Measurements from ENCODE around the gene LYST.

Gene LYST

DNA sequence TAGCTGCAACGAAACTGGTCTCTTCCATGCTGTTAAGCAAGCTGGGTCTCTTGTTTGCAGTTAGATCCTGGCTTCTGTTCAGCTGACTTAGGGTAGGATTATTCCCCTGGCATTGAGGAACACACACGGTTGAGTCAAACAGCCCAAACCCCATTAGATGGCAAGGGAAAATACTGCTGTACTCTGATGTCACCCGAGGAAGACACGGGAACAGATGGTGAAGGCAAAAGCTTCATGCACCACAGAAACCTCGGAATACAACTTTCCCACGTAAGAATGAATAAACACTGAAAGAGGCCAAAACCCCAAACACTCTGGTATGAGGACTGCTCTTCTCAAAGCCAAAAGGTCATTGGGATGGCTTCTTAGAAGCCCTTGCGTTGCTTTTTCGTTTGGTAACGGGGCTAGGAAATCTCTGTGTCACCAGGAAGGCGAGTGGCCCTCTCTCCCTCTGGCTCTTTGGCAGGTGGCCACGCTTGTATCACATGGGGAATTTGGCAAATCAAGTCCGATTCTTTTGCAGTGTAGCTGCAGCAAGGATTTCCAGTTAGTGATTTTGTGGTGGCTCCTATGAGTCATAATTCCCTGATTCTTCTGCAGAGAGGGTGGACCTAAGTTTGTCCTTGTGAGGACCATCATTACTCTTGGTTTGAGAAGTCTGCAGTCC is 16.7 kb upstream of the LYST start:
- DNase-seq: peak; percentile 94

DNA sequence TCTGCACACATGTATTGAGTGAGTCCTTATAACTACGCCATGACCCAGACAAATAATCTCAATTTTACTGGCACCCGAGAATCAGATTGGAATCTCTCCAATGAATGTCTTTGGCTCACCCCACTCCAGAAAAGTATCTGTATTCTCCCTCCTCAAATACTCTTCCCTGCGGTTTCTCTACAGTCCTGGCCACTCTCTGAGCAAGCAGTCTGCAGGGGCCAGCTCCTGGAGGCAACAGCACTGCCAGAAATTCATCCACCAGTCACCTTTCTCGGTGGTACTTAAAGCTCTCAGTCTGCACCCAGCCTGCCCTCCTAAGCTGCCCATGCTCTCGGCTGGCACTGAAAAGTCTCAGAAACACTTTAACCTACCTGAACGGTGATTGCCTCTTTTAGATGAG is 16.1 kb upstream of the LYST start:
- DNase-seq: no peak

GRCh38 chr1:235881930-235882700 is 15.4 kb upstream of the LYST start:
- DNase-seq: no peak

DNA sequence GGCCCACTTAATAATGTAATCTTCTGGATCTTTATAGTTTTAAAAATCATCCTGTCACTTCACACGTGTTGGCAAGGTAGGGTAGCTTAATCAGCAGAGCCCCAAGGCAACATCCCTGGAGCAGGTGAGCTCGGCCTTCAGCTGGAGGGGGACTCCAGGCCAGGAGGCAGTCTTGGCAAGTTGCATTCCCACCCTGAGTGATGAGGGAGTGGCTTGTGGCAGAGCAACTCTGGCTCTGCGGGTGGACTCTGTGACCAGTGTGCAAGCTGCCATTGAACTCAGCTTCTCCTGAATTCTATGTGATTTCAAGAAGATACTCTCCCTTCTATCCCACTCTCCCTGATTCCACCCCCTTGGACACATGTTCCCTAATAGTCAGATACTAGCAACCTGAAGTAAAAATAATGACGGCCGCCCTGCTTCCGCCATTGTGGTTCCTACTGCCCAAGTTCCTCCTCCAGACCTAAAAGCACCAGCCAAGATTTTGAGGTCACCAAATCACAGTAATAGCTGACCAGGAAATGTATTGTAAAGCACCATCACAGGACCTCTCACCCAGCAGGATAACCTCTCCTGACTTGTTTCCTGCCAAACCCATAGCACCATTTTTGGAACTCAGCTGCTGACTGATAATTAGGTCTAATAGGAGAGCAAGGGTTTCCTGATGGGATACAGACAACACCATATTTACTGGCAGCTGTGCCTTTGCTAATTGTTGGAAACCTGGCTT is 11.5 kb upstream of the LYST start:
- DNase-seq: no peak

GRCh38 chr1:235876402-235876841 is 9.7 kb upstream of the LYST start:
- no peak for DNase-seq

DNA sequence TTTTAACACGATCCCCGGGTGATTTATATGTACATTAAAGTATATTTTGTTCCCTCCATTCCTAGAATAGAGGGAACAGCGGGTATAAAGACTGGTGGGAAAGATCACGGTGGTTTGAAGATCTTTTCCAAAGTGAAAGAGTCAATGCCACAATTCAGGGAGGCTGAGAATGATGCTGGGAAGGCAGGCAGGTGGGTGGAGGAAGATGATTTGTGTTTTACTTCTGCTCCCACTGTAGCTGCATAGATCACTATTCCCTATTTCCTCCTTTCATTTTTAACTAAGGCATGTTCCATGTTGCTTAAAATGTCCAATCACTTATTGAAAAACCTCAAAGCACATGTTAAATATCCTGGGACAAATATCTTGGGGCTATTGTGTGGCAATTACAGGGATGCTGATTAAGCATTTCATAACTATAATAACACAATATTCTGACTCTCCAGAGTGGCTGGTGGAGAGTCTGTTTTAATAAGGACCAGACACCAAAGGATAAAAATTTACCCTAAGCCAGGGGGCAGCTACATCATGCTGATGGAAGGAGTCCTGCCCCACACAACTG is 8.4 kb upstream of the LYST start:
- DNase-seq: no peak

DNA sequence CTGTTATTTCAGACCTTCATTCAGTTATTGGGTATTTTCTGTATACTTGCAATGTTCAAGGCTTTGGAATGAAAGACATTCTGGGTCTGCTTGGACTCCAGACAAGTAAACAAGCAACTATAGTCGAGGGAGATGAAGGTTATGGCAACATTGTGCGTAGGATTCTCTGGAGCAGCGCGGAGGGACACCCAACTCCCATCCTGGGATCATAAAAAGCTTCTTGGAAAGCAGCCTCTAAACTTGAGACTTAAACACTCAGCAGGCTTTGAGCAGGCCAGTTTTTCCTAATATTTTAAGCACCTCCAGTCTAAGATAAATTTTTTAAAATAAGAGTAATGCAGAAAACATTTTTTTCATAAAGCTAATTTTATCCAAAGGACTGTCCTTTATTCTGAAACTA is 7.6 kb upstream of the LYST start:
- no peak for DNase-seq

DNA sequence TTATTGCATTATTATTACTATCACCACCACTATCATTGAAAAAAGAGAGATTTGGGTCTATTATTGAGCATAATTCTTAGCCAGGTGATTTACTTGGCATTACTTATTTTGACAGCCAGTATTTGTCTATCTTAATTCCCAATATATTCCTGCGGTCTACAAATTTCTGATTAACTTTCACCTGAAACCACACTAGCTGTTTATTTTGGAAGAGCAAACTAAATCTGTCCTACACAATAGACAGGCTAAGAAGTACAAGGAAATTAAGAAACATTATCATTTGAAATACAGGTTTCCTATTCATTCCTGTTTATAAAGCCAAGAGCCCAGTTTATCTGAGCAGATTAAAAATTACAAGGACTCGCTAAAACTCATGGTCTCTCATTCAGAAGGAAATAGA is 6.9 kb upstream of the LYST start:
- DNase-seq: no peak

DNA sequence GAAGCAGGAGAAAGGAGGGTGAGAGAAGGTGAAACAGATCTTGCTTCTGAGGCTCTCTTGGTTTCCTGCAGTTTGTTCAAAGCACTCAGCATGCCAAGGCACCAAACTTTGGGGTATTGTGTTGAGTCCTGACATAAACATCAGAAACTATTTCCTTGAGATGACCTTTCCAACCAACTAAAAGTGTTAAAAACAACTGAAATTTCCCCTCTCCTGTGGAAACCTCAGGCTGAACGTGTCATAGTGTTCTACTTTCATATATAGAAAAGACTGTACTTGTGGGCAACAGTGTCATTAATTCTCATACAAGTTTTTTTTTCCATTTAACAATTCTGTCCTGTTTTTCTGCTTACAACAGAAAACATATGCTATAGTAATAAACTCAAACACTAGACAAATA is 6.3 kb upstream of the LYST start:
- no peak for DNase-seq

- no peak for DNase-seq
Measured at GRCh38 chr1:235872270-235872669, 5.6 kb upstream of the LYST start.

DNA sequence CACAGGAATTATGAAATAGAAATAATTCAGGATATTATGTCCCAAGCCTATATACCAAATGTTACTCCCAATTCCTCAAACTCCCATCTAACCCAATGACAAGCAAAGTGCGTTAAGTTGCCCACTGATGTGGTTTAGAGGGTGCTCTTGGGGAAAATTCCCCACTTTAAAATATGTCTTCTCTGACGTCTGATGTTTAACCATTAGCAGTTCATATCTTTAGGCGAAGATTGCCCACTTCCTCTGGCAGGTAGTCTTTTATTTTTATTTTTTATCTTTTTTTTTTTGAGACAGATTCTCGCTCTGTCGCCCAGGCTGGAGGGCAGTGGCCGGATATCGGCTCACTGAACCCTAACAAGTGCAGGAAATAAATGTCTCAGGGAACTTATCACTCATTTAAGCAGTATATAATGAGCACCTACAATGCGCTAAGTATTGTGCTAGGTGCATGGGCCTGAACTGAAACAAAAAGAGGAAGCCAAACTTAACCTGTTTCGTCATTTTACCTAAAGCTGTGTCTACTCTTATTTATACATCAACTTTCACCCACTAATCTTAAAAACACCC is 1.3 kb upstream of the LYST start:
- DNase-seq: no peak

GRCh38 chr1:235866913-235867845 is 473 bp upstream of the LYST start:
- DNase-seq: peak; percentile 92

DNA sequence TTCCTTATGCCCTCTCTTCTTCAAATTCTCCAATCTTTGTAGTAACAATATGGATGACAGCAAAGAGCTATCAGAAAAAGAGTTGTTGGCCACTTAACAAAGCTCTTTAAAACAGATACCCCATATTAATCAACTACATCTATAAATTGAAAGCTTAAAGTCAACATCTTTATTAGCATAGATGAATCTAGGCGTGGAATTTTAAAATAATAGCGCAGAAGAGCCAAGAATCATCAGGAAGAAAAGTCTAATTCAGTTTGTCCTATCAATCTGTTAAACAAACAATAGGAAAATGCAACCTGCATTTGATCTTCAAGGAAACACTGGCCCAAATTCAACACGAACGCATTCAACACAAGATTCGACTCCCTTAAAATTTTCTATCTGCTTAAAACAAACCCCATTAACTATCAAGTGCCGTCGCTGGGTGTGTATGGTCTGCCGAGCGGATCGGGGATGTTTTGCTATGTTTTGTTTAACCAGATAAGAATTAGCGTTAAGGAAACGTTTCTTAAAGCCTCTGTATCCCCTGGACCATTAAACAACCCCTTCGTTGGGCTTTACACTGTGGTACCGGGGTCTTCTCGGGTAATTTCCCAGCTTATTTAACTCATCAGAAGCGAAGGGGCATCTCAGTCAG is 1.0 kb downstream of the LYST start:
- no peak for DNase-seq

DNA sequence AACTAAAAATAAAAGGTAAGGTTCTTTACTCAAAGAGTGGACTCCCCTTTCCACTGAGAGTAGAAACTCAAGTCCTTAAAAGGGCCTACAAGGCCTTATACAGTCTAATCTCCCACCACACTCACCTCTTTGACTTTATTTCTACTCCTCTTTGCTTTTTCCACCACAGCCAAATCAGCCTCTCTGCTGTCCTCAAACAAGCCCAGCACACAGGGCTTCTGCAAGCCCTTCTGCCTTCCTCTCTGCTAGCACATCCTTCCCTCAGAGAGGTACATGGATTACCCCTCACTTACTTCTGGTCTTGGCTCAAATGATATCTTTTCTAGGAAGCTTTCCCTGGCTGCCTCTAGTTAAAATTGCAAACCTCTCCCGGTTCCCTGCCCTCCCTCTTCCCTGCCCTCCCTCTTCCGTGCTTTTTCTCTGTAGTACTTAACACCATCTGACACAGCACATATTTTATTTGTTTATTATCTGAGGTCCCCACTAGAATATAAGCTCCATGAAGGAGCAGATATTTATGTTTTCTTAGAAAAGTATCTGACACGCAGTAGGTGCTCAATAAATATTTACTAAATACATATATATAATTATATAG is 1.7 kb downstream of the LYST start:
- no peak for DNase-seq

GRCh38 chr1:235864469-235864868 is 2.2 kb downstream of the LYST start:
- DNase-seq: no peak

DNA sequence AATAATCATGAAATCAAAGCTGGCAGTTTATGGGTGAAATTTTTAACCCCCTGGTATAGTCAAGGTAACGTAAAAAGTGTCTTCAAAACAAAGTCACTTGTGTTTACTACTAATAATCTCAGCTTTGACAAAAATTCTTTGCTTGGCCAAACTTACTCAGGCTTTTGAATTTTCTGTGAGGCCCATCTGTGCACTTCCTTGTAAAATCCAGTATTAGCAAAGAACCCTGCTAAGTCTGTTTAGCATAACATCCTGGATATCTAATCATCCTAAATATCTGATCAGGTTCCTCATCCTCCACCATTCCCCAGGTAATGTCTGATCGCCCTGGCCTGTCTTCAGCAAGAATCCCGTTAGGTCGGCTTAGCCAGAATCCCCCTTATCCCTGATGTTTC is 3.0 kb downstream of the LYST start:
- no peak for DNase-seq

DNA sequence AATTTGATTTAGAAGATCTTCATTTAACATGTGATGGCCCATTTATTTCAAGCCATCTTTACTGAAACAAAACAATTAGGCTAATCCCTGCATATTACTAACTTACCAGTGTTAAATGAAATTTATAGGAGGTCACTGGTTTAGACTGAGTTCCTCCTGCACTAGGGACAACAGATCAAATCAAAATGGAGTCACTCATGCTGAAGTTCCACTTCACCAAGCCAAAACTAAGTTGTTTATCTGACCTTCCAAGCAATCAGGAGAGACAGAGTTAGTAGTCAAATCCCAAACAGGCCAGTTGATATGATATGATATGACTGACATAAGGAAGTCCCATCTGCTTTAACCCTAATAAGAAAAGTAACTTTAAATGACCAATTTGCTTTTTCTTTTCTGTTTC is 4.8 kb downstream of the LYST start:
- DNase-seq: no peak

DNA sequence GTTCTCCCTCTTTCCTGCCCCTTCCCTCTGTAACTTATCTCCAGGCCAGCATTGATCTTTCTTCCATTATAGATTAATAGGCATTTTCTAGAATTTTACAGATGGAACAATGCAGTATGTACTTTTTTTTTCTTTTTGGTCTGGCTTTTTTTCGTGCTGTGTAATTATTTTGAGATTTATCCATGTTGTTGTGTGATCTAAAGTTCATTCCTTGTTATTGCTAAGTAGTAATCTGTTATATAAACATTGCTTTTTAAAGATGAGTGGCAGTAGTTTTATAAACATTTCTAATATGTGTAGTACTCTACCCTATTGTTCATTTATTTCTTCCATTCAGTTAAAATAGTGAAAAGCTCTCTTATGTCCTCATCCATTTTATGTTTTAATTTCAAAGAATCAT is 5.9 kb downstream of the LYST start:
- no peak for DNase-seq

DNA sequence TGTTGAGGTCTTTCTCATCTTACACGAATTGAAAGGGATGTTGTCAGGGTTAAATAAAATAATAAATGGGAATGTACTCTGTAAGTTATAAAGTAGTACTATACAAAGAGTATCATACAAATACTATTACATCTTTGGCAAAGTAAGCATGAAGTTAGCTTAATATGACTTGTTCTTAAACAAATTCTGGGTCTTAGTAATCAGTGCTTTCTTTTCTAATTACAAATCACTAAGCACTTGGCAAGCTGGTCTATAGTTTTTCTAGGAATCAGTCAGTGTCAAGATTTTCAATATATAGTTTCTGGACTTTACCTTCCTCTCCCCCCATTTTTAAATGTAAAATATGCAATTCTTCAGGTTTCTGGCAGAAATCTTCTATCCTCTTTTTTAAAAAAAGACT is 6.9 kb downstream of the LYST start:
- DNase-seq: no peak

GRCh38 chr1:235858766-235859165 is 7.9 kb downstream of the LYST start:
- DNase-seq: no peak

GRCh38 chr1:235857756-235858155 is 8.9 kb downstream of the LYST start:
- no peak for DNase-seq

All from fibroblast of upper back skin (primary cell).